Dendritic cell treated with granulocyte-macrophage colony-stimulating factor and Interleukin-4, amounts not matched to agents 40 ng/mL and 50 ng/mL, for 4 days (primary cell): ENCODE measurements around the gene ZNF462.

ENCODE experiments used
- H3K27ac Mint-ChIP-seq: one replicate; pipeline ENCODE4 v1.8.0; 2022; ENCODE audit warnings: mild to moderate bottlenecking, mixed read lengths
- H3K27me3 Mint-ChIP-seq: one replicate; pipeline ENCODE4 v1.8.0; 2022; ENCODE audit warnings: mild to moderate bottlenecking, mixed read lengths
- H3K36me3 Mint-ChIP-seq: one replicate; pipeline ENCODE4 v1.8.0; 2022; ENCODE audit warnings: low read depth, mixed read lengths
- H3K4me1 Mint-ChIP-seq: one replicate; pipeline ENCODE4 v1.8.0; 2022; ENCODE audit warnings: low read depth, mixed read lengths
- H3K4me3 Mint-ChIP-seq: one replicate; pipeline ENCODE4 v1.8.0; 2022; ENCODE audit warnings: mild to moderate bottlenecking, moderate library complexity, mixed read lengths
- H3K9me3 Mint-ChIP-seq: one replicate; pipeline ENCODE4 v1.8.0; 2022; ENCODE audit warnings: mixed read lengths
- intact Hi-C: fragments of 100-400 bp; cut with micrococcal nuclease; formaldehyde crosslinking; loops from one replicate; pipeline ENCODE4 v1.15.0; 2022

Gene ZNF462

DNA sequence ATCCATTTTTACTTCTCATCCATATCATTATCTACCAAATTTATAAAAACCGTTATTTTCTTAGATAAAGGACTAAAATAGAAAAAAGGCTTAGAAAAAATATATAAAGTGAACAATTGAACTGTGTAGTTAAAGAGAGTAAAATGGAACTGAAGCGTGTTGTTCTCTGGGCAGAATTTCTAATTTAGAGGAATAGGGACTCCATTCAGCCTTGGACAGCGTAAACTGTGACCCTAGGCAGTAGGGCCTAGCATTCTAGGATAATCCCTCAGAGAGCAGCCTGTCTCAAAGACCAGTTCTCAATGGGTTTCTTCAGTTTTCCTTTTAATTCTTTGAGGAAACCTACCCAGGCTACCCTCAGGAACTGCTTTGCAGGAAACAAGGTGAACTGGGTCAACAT, 11.1 kb downstream of the ZNF462 start:
- no peak overlapping the region for H3K4me3 Mint-ChIP-seq
- no peak overlapping the region for H3K27ac Mint-ChIP-seq
- intact Hi-C loops, result no loop called here
- H3K4me1 Mint-ChIP-seq, result no peaks in the 10 kb centered on the region
- H3K9me3 Mint-ChIP-seq, result no peaks in the 10 kb centered on the region
- H3K27me3 Mint-ChIP-seq, result no peaks in the 10 kb centered on the region
- no peaks in the 10 kb centered on the region for H3K36me3 Mint-ChIP-seq

DNA sequence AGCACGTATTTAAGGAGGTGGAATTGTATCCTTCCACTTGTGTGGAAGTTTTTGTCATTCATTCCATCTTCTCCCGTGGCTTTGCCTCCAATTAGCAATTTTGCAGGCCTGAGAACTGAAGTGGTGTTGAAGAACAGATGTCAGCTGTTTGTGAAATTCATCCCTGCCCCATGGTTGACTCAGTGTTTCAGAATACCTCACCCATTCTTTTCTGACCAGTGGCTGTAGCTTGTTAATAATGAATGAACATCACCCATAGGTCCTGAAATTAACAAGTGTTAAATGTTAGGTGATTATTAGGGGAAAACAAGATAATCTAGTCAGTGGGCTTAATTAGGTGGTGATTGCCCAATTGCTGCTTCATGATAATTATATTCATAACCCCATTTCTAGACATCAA, 11.7 kb downstream of the ZNF462 start:
- Mint-ChIP-seq H3K9me3 (no peaks in the 10 kb centered on the region), H3K4me3 (no peak overlapping the region), H3K4me1 (no peaks in the 10 kb centered on the region), H3K27ac (no peak overlapping the region), H3K27me3 (no peaks in the 10 kb centered on the region), H3K36me3 (no peaks in the 10 kb centered on the region)
- intact Hi-C loops, result no loop called here

DNA sequence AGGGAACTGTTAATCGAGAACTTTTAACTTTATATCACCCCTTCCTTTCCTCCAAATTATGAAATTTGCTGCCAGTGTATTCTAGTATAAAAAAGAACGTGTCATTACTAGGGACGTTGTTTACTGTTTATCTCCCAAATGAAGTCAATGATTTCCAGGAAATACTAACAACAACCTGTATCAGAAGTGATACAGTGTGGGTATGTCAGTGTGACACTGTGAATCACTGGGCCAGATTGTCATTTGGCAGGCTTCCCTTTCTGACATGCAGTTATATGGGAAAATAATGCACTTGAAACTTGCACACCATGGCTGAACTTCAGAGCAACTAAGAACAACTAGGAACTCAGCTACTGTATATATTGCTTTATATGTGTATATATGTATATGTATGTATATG, 12.6 kb downstream of the ZNF462 start:
- intact Hi-C loops, result no loop called here
- Mint-ChIP-seq H3K4me3 (no peak overlapping the region), H3K27me3 (no peaks in the 10 kb centered on the region), H3K4me1 (no peaks in the 10 kb centered on the region), H3K36me3 (no peaks in the 10 kb centered on the region), H3K27ac (no peak overlapping the region), H3K9me3 (no peaks in the 10 kb centered on the region)

DNA sequence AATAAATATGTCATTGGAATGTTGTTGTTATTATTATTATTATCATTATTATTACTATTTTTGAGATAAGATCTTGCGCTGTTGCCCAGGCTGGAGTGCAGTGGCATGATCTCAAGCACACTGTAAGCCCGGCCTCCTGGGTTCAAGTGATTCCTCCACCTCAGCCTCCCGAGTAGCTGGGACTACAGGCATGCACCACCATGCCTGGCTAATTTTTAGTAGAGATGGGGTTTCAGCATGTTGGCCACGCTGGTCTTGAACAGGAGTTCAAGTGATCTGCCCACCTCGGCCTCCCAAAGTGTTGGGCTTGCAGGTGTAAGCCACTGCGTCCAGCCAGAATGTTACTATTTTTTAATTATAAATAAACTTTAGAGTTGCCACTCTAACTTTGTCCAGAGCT, 14.4 kb downstream of the ZNF462 start:
- Mint-ChIP-seq H3K27me3 (no peaks in the 10 kb centered on the region), H3K27ac (no peak overlapping the region), H3K36me3 (no peaks in the 10 kb centered on the region), H3K9me3 (no peaks in the 10 kb centered on the region), H3K4me1 (no peaks in the 10 kb centered on the region), H3K4me3 (no peak overlapping the region)
- intact Hi-C loops, result no loop called here

DNA sequence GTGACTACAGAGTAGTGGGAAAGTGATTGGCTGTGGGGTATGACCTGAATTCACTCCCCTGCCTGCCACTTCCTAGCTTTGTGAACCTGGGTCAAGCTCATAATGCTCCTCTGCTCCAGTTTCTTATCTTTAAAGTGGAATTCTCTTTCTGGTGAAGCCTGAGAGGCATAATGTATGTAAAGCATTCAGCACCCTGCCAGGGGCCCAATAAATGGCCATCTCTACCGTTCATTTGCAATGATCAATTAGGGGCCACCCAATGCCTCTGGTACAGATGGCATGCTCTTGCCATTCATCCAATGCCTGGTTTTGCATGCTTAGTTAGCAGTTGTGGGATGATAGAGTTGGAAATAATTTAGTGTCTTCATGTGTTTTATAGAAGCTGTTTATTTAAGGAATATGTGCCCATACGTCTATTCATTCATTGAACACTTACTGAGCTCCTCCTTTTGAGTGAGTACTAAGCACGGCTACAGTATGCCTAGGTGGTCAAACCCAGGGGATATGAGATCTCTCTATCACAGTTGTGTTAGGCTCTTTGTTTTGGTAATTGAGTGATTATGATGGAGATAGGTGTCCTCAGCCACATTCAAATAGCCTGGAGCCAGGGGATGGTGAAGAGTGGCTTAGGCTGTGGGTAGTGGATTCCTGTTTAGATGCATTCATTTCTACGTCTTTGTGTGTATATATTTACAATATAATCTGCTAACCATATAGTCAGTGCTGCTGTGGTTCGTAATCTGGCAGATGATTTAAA, 15.3 kb downstream of the ZNF462 start:
- no peaks in the 10 kb centered on the region for H3K9me3 Mint-ChIP-seq
- intact Hi-C loops, result no loop called here
- no peaks in the 10 kb centered on the region for H3K36me3 Mint-ChIP-seq
- no peaks in the 10 kb centered on the region for H3K4me1 Mint-ChIP-seq
- no peak overlapping the region for H3K27ac Mint-ChIP-seq
- H3K27me3 Mint-ChIP-seq, result no peaks in the 10 kb centered on the region
- H3K4me3 Mint-ChIP-seq, result no peak overlapping the region

DNA sequence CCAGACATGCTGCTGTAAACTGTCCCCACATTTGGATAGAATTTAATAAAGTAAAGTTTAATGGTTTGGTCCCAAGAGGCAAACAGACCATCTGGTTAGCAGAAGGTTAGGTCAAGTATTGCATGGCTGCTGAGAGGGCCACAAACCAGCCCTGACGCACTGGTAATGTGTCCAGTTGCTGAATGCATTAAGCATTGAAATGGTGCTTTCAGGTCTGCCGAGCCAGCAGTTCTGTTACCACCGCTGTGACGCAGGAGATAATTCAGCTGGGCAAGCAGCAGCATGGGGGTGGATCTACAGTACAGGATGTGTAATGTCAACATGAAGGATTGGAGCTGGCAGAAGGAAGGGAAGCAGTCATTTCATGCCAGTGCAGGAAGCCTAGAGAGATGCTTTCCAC, 16.0 kb downstream of the ZNF462 start:
- Mint-ChIP-seq H3K27me3 (no peaks in the 10 kb centered on the region), H3K4me1 (no peaks in the 10 kb centered on the region), H3K27ac (no peak overlapping the region), H3K9me3 (no peaks in the 10 kb centered on the region), H3K4me3 (no peak overlapping the region), H3K36me3 (no peaks in the 10 kb centered on the region)
- intact Hi-C loops, result no loop called here

DNA sequence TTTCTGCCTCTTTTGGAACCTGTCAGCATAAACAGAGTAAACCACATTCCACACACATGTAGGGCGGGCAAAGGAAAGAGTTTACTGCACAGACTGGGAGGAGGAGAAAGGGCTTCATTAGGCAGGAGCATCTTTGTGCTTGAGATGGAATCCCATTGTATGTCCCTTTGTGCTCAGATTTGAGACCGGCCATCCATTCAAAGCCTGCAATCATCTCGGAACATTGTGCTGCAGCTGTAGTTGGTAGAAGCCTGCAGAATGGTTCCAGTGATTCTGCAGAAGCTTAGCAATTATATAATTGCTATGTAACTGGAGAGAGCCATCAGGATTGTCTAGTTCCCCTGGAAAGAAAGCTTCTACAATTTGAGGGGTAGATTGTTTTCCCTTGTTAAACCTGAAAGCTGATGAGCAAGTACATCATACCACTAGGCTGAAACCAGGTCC, 16.5 kb downstream of the ZNF462 start:
- intact Hi-C loops, result no loop called here

DNA sequence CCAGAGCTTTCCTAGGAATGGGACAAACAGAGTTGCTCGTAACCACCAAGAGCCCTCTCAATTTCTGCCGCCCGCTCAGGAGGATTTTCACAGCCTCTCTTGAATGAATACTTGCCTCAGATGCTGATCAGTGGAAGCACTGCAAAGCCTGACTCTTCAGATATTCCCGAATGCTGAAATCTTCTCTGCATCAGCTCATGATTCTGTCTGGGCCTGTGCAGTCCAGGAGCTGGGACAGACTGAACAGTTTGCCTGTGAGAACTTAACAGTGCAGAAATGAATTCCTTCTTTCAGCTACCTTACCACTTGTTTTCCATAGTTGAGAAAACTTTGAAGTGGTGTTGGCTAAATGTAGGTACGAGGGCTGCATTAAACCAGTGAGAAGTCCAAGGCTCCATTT, 17.1 kb downstream of the ZNF462 start:
- intact Hi-C loops, result no loop called here
- H3K27me3 Mint-ChIP-seq, result no peaks in the 10 kb centered on the region
- H3K4me1 Mint-ChIP-seq, result no peaks in the 10 kb centered on the region
- H3K4me3 Mint-ChIP-seq, result no peak overlapping the region
- H3K36me3 Mint-ChIP-seq, result no peaks in the 10 kb centered on the region
- no peaks in the 10 kb centered on the region for H3K9me3 Mint-ChIP-seq
- H3K27ac Mint-ChIP-seq, result no peak overlapping the region

More for the DNA sequence above, 16.5 kb downstream of the ZNF462 start:
- H3K27me3 Mint-ChIP-seq, result no peaks in the 10 kb centered on the region
- H3K36me3 Mint-ChIP-seq, result no peaks in the 10 kb centered on the region
- H3K4me1 Mint-ChIP-seq, result no peaks in the 10 kb centered on the region
- no peak overlapping the region for H3K4me3 Mint-ChIP-seq
- no peak overlapping the region for H3K27ac Mint-ChIP-seq
- no peaks in the 10 kb centered on the region for H3K9me3 Mint-ChIP-seq

DNA sequence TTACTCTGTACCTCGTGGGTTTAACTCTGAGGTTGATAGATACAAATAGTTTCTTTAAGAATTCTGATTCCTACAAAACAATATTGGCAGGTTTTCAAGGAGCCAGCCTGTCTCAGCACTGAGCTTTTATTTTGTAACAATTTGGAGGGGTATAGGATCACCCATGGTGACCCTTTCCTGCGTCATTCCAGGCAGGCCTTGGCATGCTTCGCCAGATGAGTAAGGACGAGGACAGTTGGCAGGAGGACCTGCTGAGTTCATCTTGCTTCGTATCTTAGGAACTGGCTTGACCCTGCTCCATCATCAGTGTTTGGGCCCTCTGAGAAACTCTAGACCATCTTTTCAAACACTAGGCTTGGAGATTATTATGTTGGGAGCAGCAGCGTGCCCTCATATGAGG, 17.9 kb downstream of the ZNF462 start:
- Mint-ChIP-seq H3K9me3 (no peaks in the 10 kb centered on the region), H3K27me3 (no peaks in the 10 kb centered on the region), H3K27ac (no peak overlapping the region), H3K4me1 (no peaks in the 10 kb centered on the region), H3K36me3 (no peaks in the 10 kb centered on the region), H3K4me3 (no peak overlapping the region)
- intact Hi-C loops, result no loop called here

DNA sequence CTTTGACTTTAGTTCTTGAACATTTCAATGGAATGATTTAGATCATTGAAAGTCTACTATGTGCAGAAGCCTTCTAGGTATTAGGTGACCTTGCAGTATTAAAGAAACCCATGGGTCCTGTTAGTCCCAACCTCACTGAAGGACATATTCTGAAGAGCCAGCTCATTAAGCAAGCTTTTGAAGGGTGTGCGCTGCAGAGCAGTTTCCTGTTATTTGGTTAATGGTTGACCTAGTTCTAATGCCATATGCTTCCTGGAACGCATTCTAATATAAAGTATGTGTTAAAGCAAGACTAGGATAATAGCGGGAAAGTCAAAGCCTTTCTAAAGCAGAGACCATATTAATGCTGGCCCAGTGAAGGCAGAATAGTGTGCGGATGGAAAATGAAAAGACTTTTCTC, 20.1 kb downstream of the ZNF462 start:
- H3K27me3 Mint-ChIP-seq, result no peaks in the 10 kb centered on the region
- H3K36me3 Mint-ChIP-seq, result no peaks in the 10 kb centered on the region
- no peak overlapping the region for H3K4me3 Mint-ChIP-seq
- H3K27ac Mint-ChIP-seq, result no peak overlapping the region
- intact Hi-C loops, result no loop called here
- no peaks in the 10 kb centered on the region for H3K9me3 Mint-ChIP-seq
- no peaks in the 10 kb centered on the region for H3K4me1 Mint-ChIP-seq

DNA sequence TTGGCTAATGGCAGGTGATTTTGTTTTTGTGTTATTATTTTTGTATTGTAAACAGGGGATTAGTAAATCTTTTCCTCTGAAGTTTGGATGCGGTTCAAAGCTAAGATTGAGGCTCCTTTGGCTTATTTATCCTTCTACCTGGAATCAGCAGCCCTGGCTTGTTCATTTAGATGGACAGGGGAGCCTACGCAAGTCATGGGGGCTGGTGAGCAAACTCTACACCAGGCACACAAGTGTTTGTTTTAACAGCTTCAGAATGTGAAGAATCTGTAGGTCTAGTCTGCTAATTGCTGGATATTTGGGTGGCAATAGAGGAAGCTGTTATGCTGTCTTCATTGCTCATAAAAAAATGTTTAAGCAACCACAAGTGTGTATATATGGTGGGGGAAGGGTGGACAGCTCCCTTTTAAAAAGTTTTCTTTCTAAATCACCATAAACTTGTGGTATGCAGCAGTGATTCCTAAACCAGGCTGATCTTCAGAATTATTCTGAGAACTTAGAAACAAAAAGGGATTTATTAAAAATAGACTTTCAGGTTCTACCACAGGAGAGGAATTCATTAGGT, 20.7 kb downstream of the ZNF462 start:
- intact Hi-C loops, result no loop called here
- Mint-ChIP-seq H3K36me3 (no peaks in the 10 kb centered on the region), H3K27me3 (no peaks in the 10 kb centered on the region), H3K4me1 (no peaks in the 10 kb centered on the region), H3K4me3 (no peak overlapping the region), H3K27ac (no peak overlapping the region), H3K9me3 (no peaks in the 10 kb centered on the region)

DNA sequence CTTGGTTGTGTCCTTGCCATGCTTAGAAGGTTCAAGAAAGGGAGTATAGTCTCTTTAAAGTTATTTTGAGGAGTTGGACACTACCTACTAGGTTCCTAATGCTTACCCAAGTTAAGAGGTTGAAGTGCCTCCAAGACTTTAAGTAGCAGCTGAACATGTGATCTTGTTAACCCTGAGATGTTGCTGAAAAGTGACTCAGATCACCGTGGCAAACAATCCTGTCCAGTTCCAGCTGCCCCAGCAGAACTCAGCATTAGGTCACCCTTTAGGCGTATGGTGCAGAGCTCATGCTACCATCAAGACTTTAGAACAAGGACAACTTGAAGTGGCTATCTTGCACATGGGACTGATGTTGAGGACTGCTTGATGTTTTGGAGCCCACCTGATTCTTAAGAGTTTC, 22.5 kb downstream of the ZNF462 start:
- Mint-ChIP-seq H3K9me3 (no peaks in the 10 kb centered on the region), H3K27ac (no peak overlapping the region), H3K27me3 (no peaks in the 10 kb centered on the region), H3K4me3 (no peak overlapping the region), H3K36me3 (no peaks in the 10 kb centered on the region), H3K4me1 (no peaks in the 10 kb centered on the region)
- intact Hi-C loops, result no loop called here

DNA sequence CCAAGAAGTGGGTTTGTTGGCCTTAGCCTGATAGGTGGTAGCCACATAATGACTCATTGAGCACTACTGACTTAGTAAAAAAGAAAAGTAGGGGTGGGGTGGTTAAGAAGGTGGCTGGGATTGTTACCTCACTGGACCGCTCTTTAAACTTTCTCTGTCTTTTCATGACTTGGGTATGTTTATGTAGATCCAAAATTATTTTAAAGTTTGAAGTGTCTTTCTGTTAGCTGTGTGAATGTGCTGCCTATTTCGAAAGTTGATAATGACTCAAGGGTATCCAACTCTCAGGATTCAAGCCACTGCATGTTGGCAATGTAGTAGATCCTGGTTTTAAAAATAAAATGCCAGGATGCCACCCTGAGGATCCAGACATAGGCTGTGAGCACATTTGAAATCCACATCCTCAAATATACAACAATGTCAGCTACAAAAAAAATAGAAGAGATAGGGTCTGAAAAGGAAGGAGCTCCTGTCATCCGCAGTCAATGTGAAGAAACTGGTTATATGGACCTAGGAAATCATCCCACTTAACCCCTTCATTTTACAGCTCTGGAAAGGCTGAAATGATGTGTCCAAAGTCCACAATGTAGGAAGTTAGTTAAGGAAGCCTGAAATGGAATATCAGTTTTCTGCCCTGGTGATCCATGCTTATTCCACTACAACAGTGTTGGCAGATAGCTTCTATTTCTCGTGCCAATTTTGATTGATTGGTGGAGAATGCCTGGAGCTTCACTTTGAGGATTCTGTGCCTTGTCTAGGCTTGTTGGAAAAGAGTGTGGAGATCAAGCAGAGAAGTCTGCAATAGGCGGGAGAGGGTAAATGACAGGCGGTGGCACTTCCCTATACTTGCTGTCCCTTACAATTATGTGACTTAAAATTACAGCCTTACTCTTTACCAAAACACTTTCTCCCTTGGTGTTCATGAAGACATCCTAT, 23.4 kb downstream of the ZNF462 start:
- Mint-ChIP-seq H3K9me3 (no peaks in the 10 kb centered on the region), H3K27me3 (no peaks in the 10 kb centered on the region), H3K27ac (no peak overlapping the region), H3K36me3 (no peaks in the 10 kb centered on the region), H3K4me3 (no peak overlapping the region), H3K4me1 (no peaks in the 10 kb centered on the region)
- intact Hi-C loops, result no loop called here

DNA sequence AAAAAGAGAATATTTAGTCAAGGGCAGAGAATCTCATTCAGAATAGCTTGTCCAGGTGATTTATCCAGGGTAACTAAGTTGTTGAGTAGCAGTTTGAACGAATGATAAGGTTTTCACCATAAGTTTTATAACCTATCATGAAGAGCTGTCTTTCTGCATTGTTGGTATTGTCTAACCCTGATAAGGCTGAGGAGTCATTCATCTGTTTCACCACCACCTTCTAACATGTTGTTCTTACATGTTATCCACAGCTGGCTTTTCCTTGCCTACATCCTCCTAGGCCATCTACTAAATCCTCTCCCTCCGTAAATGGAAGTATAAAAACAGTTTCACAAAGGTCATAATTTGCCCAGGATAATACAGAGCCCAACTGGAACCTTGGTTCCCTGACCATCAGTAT, 24.1 kb downstream of the ZNF462 start:
- Mint-ChIP-seq H3K4me1 (no peaks in the 10 kb centered on the region), H3K9me3 (no peaks in the 10 kb centered on the region), H3K27ac (no peak overlapping the region), H3K4me3 (no peak overlapping the region), H3K27me3 (no peaks in the 10 kb centered on the region), H3K36me3 (no peaks in the 10 kb centered on the region)
- intact Hi-C loops, result no loop called here
